Body of pancreas (tissue), 4 donors: ENCODE measurements around the gene SDC1.

Experiments
- POLR2A ChIP-seq, 3 donors: fragments of 450-650 bp; IDR thresholded peaks; one replicate each; pipeline ENCODE4 v1.6.1; 2016; ENCODE audit warnings: antibody characterized with exemption in 3 of 3, mild to moderate bottlenecking in 2 of 3
- TF ChIP-seq, protein P1 (sequence below), 7 experiments: fragments of 450-650 bp in 4 of 7; fragments of 200-600 bp in 3 of 7; sonication (generic) in 3 of 7; IDR thresholded peaks; one replicate each; pipeline ENCODE4 v1.5.1; 2016 to 2019; ENCODE audit warnings: antibody characterized with exemption in 7 of 7

DNA sequence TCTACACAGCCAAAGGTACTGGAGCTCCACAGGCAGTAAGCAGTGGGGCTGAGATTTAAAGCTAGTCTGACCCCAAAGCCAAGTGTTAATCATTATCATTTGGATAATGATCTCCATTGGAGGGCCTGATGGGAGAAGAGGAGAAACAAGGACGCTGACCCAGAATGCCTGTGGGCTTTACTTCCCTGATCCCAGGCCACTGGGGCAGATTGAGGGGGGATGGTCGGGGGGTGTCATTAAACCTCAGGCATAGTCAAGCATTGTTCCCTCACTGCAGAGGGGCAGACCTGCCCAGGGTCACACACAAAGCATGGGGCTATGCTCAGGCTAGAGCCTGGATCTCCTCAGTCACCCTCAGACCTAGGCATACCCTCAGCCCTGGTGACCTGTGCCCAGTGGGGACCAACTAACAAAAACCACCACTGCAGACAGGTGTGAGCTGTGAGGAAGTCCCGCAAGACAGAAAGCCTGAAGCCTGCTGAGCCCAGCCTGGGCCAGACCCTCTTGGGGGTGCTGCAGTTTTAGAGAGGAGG is 53.4 kb downstream of the SDC1 start:
- TF ChIP-seq, protein P1, sequence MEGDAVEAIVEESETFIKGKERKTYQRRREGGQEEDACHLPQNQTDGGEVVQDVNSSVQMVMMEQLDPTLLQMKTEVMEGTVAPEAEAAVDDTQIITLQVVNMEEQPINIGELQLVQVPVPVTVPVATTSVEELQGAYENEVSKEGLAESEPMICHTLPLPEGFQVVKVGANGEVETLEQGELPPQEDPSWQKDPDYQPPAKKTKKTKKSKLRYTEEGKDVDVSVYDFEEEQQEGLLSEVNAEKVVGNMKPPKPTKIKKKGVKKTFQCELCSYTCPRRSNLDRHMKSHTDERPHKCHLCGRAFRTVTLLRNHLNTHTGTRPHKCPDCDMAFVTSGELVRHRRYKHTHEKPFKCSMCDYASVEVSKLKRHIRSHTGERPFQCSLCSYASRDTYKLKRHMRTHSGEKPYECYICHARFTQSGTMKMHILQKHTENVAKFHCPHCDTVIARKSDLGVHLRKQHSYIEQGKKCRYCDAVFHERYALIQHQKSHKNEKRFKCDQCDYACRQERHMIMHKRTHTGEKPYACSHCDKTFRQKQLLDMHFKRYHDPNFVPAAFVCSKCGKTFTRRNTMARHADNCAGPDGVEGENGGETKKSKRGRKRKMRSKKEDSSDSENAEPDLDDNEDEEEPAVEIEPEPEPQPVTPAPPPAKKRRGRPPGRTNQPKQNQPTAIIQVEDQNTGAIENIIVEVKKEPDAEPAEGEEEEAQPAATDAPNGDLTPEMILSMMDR (IDR thresholded peaks at IDR 0.05): no peak
- TF ChIP-seq POLR2A (IDR thresholded peaks at IDR 0.05): no peak
